PC-3 (cell line): ENCODE measurements around the gene METAP1D. TPM values are rescaled to one million over a fixed set of nuclear protein-coding genes. Genes with fewer than 3 reads are reported as not detected.
A peak's percentile ranks its signal among the peaks of the same experiment; 100 is the strongest.

Experiments
- ATAC-seq: fragments of 200-7000 bp; cut with Tn5 transposase; 2 replicates; pipeline ENCODE4 v1.9.1; 2020; ENCODE audit warnings: mild to moderate bottlenecking, moderate library complexity
- BruUV-seq: library from RNA; stranded (reverse); fragments of 400-500 nt; replicated peaks from 2 replicates; lab custom pipeline; 2021; lab: Mats Ljungman, UMichigan
- CTCF ChIA-PET: fragments of 300-600 bp; sonication (Branson Sonifier 250); formaldehyde crosslinking; loops from one replicate; lab custom pipeline; 2022; ENCODE audit warnings: antibody characterized with exemption; lab: Charles Lee
- POLR2A ChIA-PET: fragments of 300-600 bp; sonication (Branson Sonifier 250); formaldehyde crosslinking; loops from one replicate; lab custom pipeline; 2022; ENCODE audit warnings: antibody characterized with exemption; ENCODE audit not compliant: unreplicated experiment; lab: Charles Lee
- DNase-seq: peaks from one replicate; pipeline ENCODE4 v3.0.0-alpha.2; 2015
- H2AFZ ChIP-seq: fragments of 300-600 bp; sonication (generic); 2 replicates; pipeline ENCODE4 v1.6.0; 2016; ENCODE audit warnings: antibody characterized with exemption, low read length
- H3F3A ChIP-seq: fragments of 300-600 bp; sonication (generic); one replicate; pipeline ENCODE4 v1.6.0; 2017; ENCODE audit warnings: antibody characterized with exemption, low read length, control low read depth, mild to moderate bottlenecking; ENCODE audit not compliant: unreplicated experiment
- H3K27ac ChIP-seq: fragments of 300-600 bp; sonication (generic); 2 replicates; pipeline ENCODE4 v1.5.1; 2016; ENCODE audit warnings: mild to moderate bottlenecking, low read length
- H3K27me3 ChIP-seq: fragments of 300-600 bp; sonication (generic); 2 replicates; pipeline ENCODE4 v1.6.1; 2016; ENCODE audit warnings: low read length, mixed read lengths
- H3K36me3 ChIP-seq: fragments of 300-600 bp; sonication (generic); 2 replicates; pipeline ENCODE4 v1.6.1; 2016; ENCODE audit warnings: low read depth, mixed run types, low read length, mixed read lengths
- H3K4me1 ChIP-seq: fragments of 300-600 bp; sonication (generic); 2 replicates; pipeline ENCODE4 v1.5.1; 2016; ENCODE audit warnings: low read length; ENCODE audit not compliant: insufficient read depth
- H3K4me2 ChIP-seq: fragments of 300-600 bp; sonication (generic); 2 replicates; pipeline ENCODE4 v1.6.0; 2016; ENCODE audit warnings: low read length
- H3K4me3 ChIP-seq: fragments of 300-600 bp; sonication (generic); 2 replicates; pipeline ENCODE4 v1.5.1; 2016; ENCODE audit warnings: mild to moderate bottlenecking, low read length, mixed read lengths
- H3K79me2 ChIP-seq: fragments of 300-600 bp; sonication (generic); 2 replicates; pipeline ENCODE4 v1.6.1; 2017; ENCODE audit warnings: low read length, mixed read lengths
- H3K9ac ChIP-seq: fragments of 300-600 bp; sonication (generic); 2 replicates; pipeline ENCODE4 v1.6.0; 2016; ENCODE audit warnings: mild to moderate bottlenecking, low read length
- H3K9me2 ChIP-seq: fragments of 300-600 bp; sonication (generic); replicated peaks from 2 replicates; pipeline ENCODE4 v1.6.1; 2016; ENCODE audit warnings: mixed run types, low read length, mixed read lengths
- H3K9me3 ChIP-seq: fragments of 300-600 bp; sonication (generic); 2 replicates; pipeline ENCODE4 v1.6.1; 2016; ENCODE audit warnings: low read length, mixed read lengths
- H4K20me1 ChIP-seq: fragments of 300-600 bp; sonication (generic); 2 replicates; pipeline ENCODE4 v1.6.1; 2016; ENCODE audit warnings: low read length, mixed read lengths
- CTCF ChIP-seq: fragments of 300-600 bp; sonication (generic); conservative IDR thresholded peaks from 2 replicates; pipeline ENCODE4 v1.5.1; 2017; ENCODE audit warnings: antibody characterized with exemption, low read depth, mild to moderate bottlenecking, low read length
- EZH2 ChIP-seq: fragments of 300-600 bp; sonication (generic); IDR thresholded peaks from one replicate; pipeline ENCODE4 v1.6.1; 2017; ENCODE audit warnings: antibody characterized with exemption, mild to moderate bottlenecking, low read length; ENCODE audit not compliant: unreplicated experiment
- EZH2phosphoT487 ChIP-seq: fragments of 300-600 bp; sonication (generic); IDR thresholded peaks from 2 replicates; pipeline ENCODE4 v1.6.1; 2018; ENCODE audit warnings: mild to moderate bottlenecking, antibody characterized with exemption, low read length, borderline replicate concordance
- intact Hi-C: fragments of 100-400 bp; cut with micrococcal nuclease; formaldehyde crosslinking; loops from 2 replicates; pipeline ENCODE4 v1.9.0; 2023
- total RNA-seq: library from RNA; depleted of rRNA; stranded (reverse); fragments of >200 nt; gene quantifications from 2 replicates; pipeline ENCODE4 v1.2.3, GENCODE V29; 2014

The METAP1D gene
- total RNA-seq, 1 experiment from 2014 or later = 12.0 TPM

DNA sequence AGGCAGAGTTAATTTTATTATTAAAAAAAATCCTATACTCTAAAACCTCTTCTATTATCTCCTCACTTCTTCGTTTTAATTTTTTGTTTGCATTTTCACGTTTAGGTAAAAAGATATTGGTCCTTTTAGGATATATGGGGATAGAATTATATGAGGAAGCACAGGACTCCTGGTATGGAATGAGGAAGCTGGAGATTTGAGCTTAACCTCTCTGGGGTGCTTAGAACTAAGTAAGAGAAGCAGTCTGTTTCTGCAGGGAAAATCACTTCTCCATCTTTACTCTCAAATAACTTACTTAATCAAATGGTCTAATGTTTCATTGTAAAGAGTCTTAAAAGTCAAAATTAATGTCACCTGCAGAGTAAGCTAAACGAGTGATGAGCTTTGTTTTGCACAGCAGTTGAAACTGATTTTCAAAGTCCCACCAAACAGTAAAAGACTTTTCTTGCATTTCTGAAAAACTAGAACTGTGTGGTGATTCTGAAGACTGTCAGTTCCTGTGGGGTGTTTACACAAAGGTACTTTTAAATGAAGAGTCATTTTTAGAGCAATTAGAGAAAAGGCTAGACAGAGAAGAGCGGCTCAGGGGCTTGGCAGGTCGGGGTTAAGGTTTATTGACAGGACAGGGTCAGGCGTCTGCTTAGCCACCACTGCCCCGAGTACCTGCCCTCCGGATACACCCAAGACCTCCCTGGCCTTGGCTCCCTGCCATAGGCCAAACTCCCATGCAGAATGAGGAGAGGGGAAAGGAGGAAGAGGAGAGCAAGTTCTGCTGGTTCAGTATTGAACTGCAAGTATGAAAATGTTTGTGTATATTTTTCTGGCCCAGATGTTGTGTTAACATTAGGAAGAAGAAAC, 21.6 kb downstream of the METAP1D start:
- H3K27me3 ChIP-seq = no peaks in the 10 kb centered on the region
- H2AFZ ChIP-seq = peak overlapping the region; percentile 65
- DNase-seq = peak; percentile 27
- ChIA-PET POLR2A (interaction anchor here (1.0 kb wide), 1 partner anchor 64 kb away, joined by 3 read pairs; the partner anchor contains the start of gene DLX1), CTCF (no interaction called here)
- H3K9me2 ChIP-seq = no peaks in the 10 kb centered on the region
- no TSS peak for BruUV-seq
- peak; percentile 93 for ATAC-seq
- H3K9me3 ChIP-seq = no peaks in the 10 kb centered on the region
- peak overlapping the region; percentile 68 for H3K4me2 ChIP-seq
- H3K36me3 ChIP-seq = no peaks in the 10 kb centered on the region
- H3K9ac ChIP-seq = no peak overlapping the region
- intact Hi-C loops = no loop called here
- H3K4me3 ChIP-seq = peak overlapping the region; percentile 33; the same call in 1 of the 2 replicates
- H3K4me1 ChIP-seq = peaks cover 20% of the 10 kb centered on the region
- H3K79me2 ChIP-seq = no peaks in the 10 kb centered on the region
- H3F3A ChIP-seq = no peaks in the 10 kb centered on the region
- TF ChIP-seq EZH2 (no peak), EZH2phosphoT487 (no peak), CTCF (no peak)
- no peak overlapping the region for H3K27ac ChIP-seq
- H4K20me1 ChIP-seq = no peaks in the 10 kb centered on the region

DNA sequence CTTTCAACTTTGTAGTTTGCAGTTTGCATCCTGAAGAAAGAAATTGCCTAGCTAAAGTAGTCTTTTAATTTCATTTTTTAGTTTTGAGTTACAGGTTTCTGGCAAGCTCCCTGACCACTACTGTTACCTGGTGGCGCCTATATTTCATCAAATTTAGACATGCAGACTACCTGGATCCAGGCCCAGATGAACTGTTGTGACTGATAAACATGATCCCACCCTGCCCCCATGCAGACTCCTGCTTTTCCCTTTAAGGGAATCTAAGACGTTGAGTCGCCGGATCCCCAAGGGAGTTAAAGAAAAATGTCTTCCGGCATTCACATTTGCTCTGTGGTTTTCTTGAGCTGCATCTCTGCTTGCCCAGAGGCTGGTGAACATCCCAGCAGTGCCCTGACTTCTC, 22.2 kb downstream of the METAP1D start:
- no peaks in the 10 kb centered on the region for H3K27me3 ChIP-seq
- peaks cover 20% of the 10 kb centered on the region for H3K4me1 ChIP-seq
- ChIA-PET CTCF (no interaction called here), POLR2A (interaction anchor here (1.0 kb wide), 1 partner anchor 63 kb away, joined by 3 read pairs; the partner anchor contains the start of gene DLX1)
- peak overlapping the region; percentile 65 for H2AFZ ChIP-seq
- intact Hi-C loops = no loop called here
- no peaks in the 10 kb centered on the region for H3K9me3 ChIP-seq
- no peaks in the 10 kb centered on the region for H3F3A ChIP-seq
- H3K4me2 ChIP-seq = peak overlapping the region; percentile 68; the same call in 1 of the 2 replicates
- H3K36me3 ChIP-seq = no peaks in the 10 kb centered on the region
- TF ChIP-seq EZH2 (no peak), CTCF (no peak), EZH2phosphoT487 (no peak)
- H3K27ac ChIP-seq = no peak overlapping the region
- peak overlapping the region; percentile 33; the same call in 1 of the 2 replicates for H3K4me3 ChIP-seq
- no peaks in the 10 kb centered on the region for H4K20me1 ChIP-seq
- DNase-seq (no peak), ATAC-seq (no peak; the same call in 1 of the 2 replicates)
- H3K9ac ChIP-seq = no peak overlapping the region
- BruUV-seq = no TSS peak
- H3K9me2 ChIP-seq = no peaks in the 10 kb centered on the region
- no peaks in the 10 kb centered on the region for H3K79me2 ChIP-seq

GRCh38 chr2:172031536-172031935, 31.8 kb downstream of the METAP1D start:
- ATAC-seq = no peak
- no peak overlapping the region for H3K4me2 ChIP-seq
- H3K9ac ChIP-seq = no peak overlapping the region
- no peaks in the 10 kb centered on the region for H3K4me1 ChIP-seq
- DNase-seq = no peak
- no peaks in the 10 kb centered on the region for H4K20me1 ChIP-seq
- intact Hi-C loops = no loop called here
- H3K9me2 ChIP-seq = no peaks in the 10 kb centered on the region
- no peaks in the 10 kb centered on the region for H3K9me3 ChIP-seq
- no TSS peak for BruUV-seq
- no peaks in the 10 kb centered on the region for H3K36me3 ChIP-seq
- TF ChIP-seq EZH2phosphoT487 (no peak), CTCF (no peak), EZH2 (no peak)
- no peak overlapping the region for H2AFZ ChIP-seq
- no peak overlapping the region for H3K27ac ChIP-seq
- no peaks in the 10 kb centered on the region for H3K79me2 ChIP-seq
- ChIA-PET POLR2A (no interaction called here), CTCF (no interaction called here)
- no peak overlapping the region for H3K4me3 ChIP-seq
- H3K27me3 ChIP-seq = no peaks in the 10 kb centered on the region
- no peaks in the 10 kb centered on the region for H3F3A ChIP-seq
